RWPE1 (cell line): Measurements from ENCODE around the gene LRP1B.
"Not testable (repeated sequence)": the region's sequence is repeated elsewhere in the genome, so short reads cannot be mapped to it uniquely, and the experiment has no call there.

Experiments
- CTCF ChIA-PET: fragments of 350-600 bp; sonication (Branson Sonifier 250); formaldehyde crosslinking; extraction: SDS; loops from one replicate; lab custom pipeline; 2021; lab: Yijun Ruan, JAX
- POLR2A ChIA-PET: fragments of 400-600 bp; formaldehyde crosslinking; extraction: SDS; loops from one replicate; lab custom pipeline; 2020; ENCODE audit warnings: antibody characterized with exemption; ENCODE audit not compliant: low non-redundant PET; lab: Yijun Ruan, JAX
- DNase-seq: peaks from one replicate; pipeline ENCODE4 v3.0.0; 2012; ENCODE audit warnings: low spot score
- H3K27ac ChIP-seq: fragments of 450-650 bp; 2 replicates; pipeline ENCODE4 v1.5.1; 2017
- CTCF ChIP-seq: fragments of 450-650 bp; conservative IDR thresholded peaks from 2 replicates; pipeline ENCODE4 v1.5.1; 2017; ENCODE audit warnings: low read depth, mild to moderate bottlenecking

Gene LRP1B

GRCh38 chr2:142100139-142100873, 30.5 kb downstream of the LRP1B start:
- ChIA-PET POLR2A (no interaction called here), CTCF (no interaction called here)
- no peak for DNase-seq
- TF ChIP-seq CTCF = no peak
- no peak overlapping the region for H3K27ac ChIP-seq

- POLR2A ChIA-PET = no interaction called here
- CTCF ChIA-PET = no interaction called here
Measured at GRCh38 chr2:142097711-142098110, 33.1 kb downstream of the LRP1B start.

GRCh38 chr2:142095647-142096046, 35.2 kb downstream of the LRP1B start:
- no peak for TF ChIP-seq CTCF
- no peak overlapping the region for H3K27ac ChIP-seq
- CTCF ChIA-PET = no interaction called here
- DNase-seq = no peak
- POLR2A ChIA-PET = no interaction called here

More at GRCh38 chr2:142097711-142098110, 33.1 kb downstream of the LRP1B start:
- no peak overlapping the region for H3K27ac ChIP-seq
- no peak for DNase-seq
- TF ChIP-seq CTCF = no peak

GRCh38 chr2:142094233-142094632, 36.6 kb downstream of the LRP1B start:
- no peak overlapping the region for H3K27ac ChIP-seq
- no peak for DNase-seq
- ChIA-PET POLR2A (no interaction called here), CTCF (no interaction called here)
- TF ChIP-seq CTCF = no peak

GRCh38 chr2:142088058-142088568, 42.7 kb downstream of the LRP1B start:
- TF ChIP-seq CTCF = no peak
- DNase-seq = no peak
- no peak overlapping the region for H3K27ac ChIP-seq
- ChIA-PET CTCF (no interaction called here), POLR2A (no interaction called here)

GRCh38 chr2:142087585-142087984, 43.2 kb downstream of the LRP1B start:
- POLR2A ChIA-PET, H3K27ac ChIP-seq, DNase-seq, CTCF ChIA-PET: not testable (repeated sequence)

- TF ChIP-seq CTCF = no peak
- CTCF ChIA-PET = no interaction called here
- H3K27ac ChIP-seq = no peak overlapping the region
- POLR2A ChIA-PET = no interaction called here
- no peak for DNase-seq
Measured at GRCh38 chr2:142082368-142082767, 48.4 kb downstream of the LRP1B start.
